ENCODE measurements around the gene NPSR1.

DNA sequence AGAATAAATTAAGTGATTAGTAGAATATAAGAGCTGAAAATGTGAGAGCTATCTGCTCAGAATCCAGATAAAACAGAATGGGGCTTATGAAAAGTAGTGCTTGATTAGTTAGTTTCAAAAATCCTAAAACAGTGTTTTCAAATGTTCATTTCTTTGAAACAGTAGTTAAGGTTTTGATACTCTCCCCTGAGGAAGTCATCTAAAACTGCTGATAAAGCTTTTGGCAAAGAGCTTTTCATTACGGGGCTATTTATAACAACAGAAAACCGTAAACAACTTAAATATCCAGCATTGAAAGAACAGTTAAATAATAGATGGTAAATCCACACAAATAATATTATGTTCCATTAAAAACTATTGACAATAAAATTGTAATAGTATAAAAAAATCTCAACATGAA lies 77.5 kb downstream of the NPSR1 start:
- no peak for TF ChIP-seq POLR2A (IDR thresholded peaks at IDR 0.05)
- TF ChIP-seq, protein P1, sequence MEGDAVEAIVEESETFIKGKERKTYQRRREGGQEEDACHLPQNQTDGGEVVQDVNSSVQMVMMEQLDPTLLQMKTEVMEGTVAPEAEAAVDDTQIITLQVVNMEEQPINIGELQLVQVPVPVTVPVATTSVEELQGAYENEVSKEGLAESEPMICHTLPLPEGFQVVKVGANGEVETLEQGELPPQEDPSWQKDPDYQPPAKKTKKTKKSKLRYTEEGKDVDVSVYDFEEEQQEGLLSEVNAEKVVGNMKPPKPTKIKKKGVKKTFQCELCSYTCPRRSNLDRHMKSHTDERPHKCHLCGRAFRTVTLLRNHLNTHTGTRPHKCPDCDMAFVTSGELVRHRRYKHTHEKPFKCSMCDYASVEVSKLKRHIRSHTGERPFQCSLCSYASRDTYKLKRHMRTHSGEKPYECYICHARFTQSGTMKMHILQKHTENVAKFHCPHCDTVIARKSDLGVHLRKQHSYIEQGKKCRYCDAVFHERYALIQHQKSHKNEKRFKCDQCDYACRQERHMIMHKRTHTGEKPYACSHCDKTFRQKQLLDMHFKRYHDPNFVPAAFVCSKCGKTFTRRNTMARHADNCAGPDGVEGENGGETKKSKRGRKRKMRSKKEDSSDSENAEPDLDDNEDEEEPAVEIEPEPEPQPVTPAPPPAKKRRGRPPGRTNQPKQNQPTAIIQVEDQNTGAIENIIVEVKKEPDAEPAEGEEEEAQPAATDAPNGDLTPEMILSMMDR (IDR thresholded peaks at IDR 0.05 in 4 of 5, conservative IDR thresholded peaks at IDR 0.05 in 1 of 5) = no peak
